Adrenal gland (tissue), 12 donors: ENCODE results near the gene EXOSC2. TPM values are rescaled to one million over a fixed set of nuclear protein-coding genes. Genes with fewer than 3 reads are reported as not detected.
A peak's percentile ranks its signal among the peaks of the same experiment; 100 is the strongest.

Experiments
- DNase-seq, 7 donors: peaks; one replicate each; pipeline ENCODE4 v3.0.0-alpha.2; 2019 to 2020
- H3K27ac ChIP-seq, 5 donors: fragments of 200-600 bp; sonication (generic) in 4 of 5; 1 replicate in 3 of 5; 2 replicates in 2 of 5; pipeline versions ENCODE4 v1.5.1 to v1.8.0; 2016 to 2020; ENCODE audit warnings: mild to moderate bottlenecking in 1 of 5
- H3K27me3 ChIP-seq: fragments of 200-600 bp; 2 replicates; pipeline ENCODE4 v1.8.0; 2021
- H3K36me3 ChIP-seq, 2 donors: fragments of 200-600 bp; replicated peaks in 1 of 2; 1 replicate in 1 of 2; 2 replicates in 1 of 2; pipeline versions ENCODE4 v1.5.1 to v1.8.0; 2018 to 2022
- H3K4me1 ChIP-seq, 2 donors: fragments of 200-600 bp; replicated peaks in 1 of 2; 1 replicate in 1 of 2; 2 replicates in 1 of 2; pipeline versions ENCODE4 v1.5.1 to v1.8.0; 2018 to 2021
- H3K4me3 ChIP-seq, 4 donors: fragments of 200-600 bp; sonication (generic) in 3 of 4; one replicate each; pipeline ENCODE4 v1.5.1; 2016 to 2018
- H3K9me3 ChIP-seq, 3 donors: fragments of 200-600 bp; sonication (generic) in 1 of 3; replicated peaks in 1 of 3; 1 replicate in 2 of 3; 2 replicates in 1 of 3; pipeline versions ENCODE4 v1.5.1 to v1.8.0; 2016 to 2021
- CTCF ChIP-seq, 6 experiments: fragments of 450-650 bp in 4 of 6; fragments of 200-600 bp in 2 of 6; sonication (generic) in 1 of 6; IDR thresholded peaks; 1 replicate in 5 of 6; 2 replicates in 1 of 6; pipeline versions ENCODE4 v1.5.1 to v1.8.0; 2016 to 2021; ENCODE audit warnings: antibody characterized with exemption in 6 of 6, mild to moderate bottlenecking in 2 of 6, moderate library complexity in 1 of 6
- POLR2A ChIP-seq, 2 donors: fragments of 450-650 bp; IDR thresholded peaks; one replicate each; pipeline ENCODE4 v1.6.1; 2017; ENCODE audit warnings: antibody characterized with exemption in 2 of 2, mild to moderate bottlenecking in 2 of 2, moderate library complexity in 1 of 2
- WGBS, 4 donors: extraction: QIAGEN DNeasy Blood & Tissue Kit in 2 of 4; methylation state at CpG; one replicate each; pipeline versions ENCODE4 v1.1.5 to v1.1.7; 2013 to 2017; 5-methylcytosine and 5-hydroxymethylcytosine counted together
- intact Hi-C, 2 donors: fragments of 100-400 bp; cut with DNase I; formaldehyde crosslinking; loops; one replicate each; pipeline versions ENCODE4 v1.14.1 to v1.15.0; 2022 to 2023
- polyA plus RNA-seq, 3 donors: library from polyadenylated mRNA; stranded (reverse); fragments of 200-250 nt in 2 of 3; fragments of 350-450 nt in 1 of 3; fragmentation: Illumina TruSeq in 1 of 3; extraction: RNeasy Lipid Tissue Mini Kit (QIAGEN cat#74804) in 1 of 3; gene quantifications; one replicate each; pipeline ENCODE4 v1.2.3, GENCODE V29; 2013 to 2014
- total RNA-seq, 9 donors: library from RNA; depleted of rRNA in 4 of 9; stranded (reverse); fragments of >200 nt in 4 of 9; fragments of 120-200 nt in 1 of 9; fragmentation: NEBNext Ultra II Directional in 1 of 9; extraction: Animal tissue kit (Norgen Biotek cat#: 25700) in 1 of 9; gene quantifications; one replicate each; pipeline versions ENCODE4 v1.1.0 to v1.2.4, GENCODE V29; 2013 to 2023
- donor health status: healthy with polysubstance abuse.
- donor health status: Bipolar disorder and iron deficiency.
- donor health status: DM: yes; HTN: yes; CAD: no.
- donor health status: DM: no; HTN: no; CAD: no.
- donor health status: DM: no; HTN: no; CAD: no.
- donor health status: DM: yes; HTN: yes; CAD: no.

EXOSC2 gene
- total and polyA plus RNA-seq, 12 donors: 9.5 to 29.8 (median 19.3) TPM

- intact Hi-C loops: loop anchor here in 1 of 2 donors (10.0 kb wide), 1 partner anchor 46 kb away; no protein-coding TSS in a partner anchor
Observed at GRCh38 chr9:130718562-130718961, 25.0 kb downstream of the EXOSC2 start.

GRCh38 chr9:130720762-130721161, 27.2 kb downstream of the EXOSC2 start:
- TF ChIP-seq POLR2A (IDR thresholded peaks at IDR 0.05) (no peak), CTCF (IDR thresholded peaks at IDR 0.05) (no peak)
- Histone ChIP-seq H3K4me1 (peaks cover 6 to 18% of the 10 kb centered on the region in 2 donors), H3K4me3 (no peak overlapping the region), H3K27ac (no peak overlapping the region), H3K9me3 (no peaks in the 10 kb centered on the region), H3K27me3 (no peaks in the 10 kb centered on the region), H3K36me3 (no peaks in the 10 kb centered on the region)
- WGBS, 4 donors: 94 to 98% (median 95%) methylated on average over 10 of the region's 10 CpGs
- intact Hi-C loops: no loop called here
- peak in 1 of 7 donors; percentile 48 for DNase-seq

More at GRCh38 chr9:130718562-130718961, 25.0 kb downstream of the EXOSC2 start:
- no peak overlapping the region for H3K27ac ChIP-seq
- H3K9me3 ChIP-seq: no peaks in the 10 kb centered on the region
- no peaks in the 10 kb centered on the region for H3K36me3 ChIP-seq
- H3K27me3 ChIP-seq: no peaks in the 10 kb centered on the region
- DNase-seq: peak in 1 of 7 donors; percentile 14
- peaks cover 18 to 31% of the 10 kb centered on the region in 2 donors for H3K4me1 ChIP-seq
- TF ChIP-seq CTCF (IDR thresholded peaks at IDR 0.05): no peak
- no peak for TF ChIP-seq POLR2A (IDR thresholded peaks at IDR 0.05)
- WGBS, 4 donors: 87 to 92% (median 90%) methylated on average over 3 of the region's 3 CpGs
- no peak overlapping the region for H3K4me3 ChIP-seq

GRCh38 chr9:130728721-130729120, 35.1 kb downstream of the EXOSC2 start:
- Histone ChIP-seq H3K27me3 (no peaks in the 10 kb centered on the region), H3K36me3 (no peaks in the 10 kb centered on the region), H3K9me3 (no peaks in the 10 kb centered on the region), H3K27ac (no peak overlapping the region), H3K4me3 (no peak overlapping the region), H3K4me1 (peaks cover 9 to 18% of the 10 kb centered on the region in 2 donors)
- TF ChIP-seq POLR2A (IDR thresholded peaks at IDR 0.05): no peak
- TF ChIP-seq CTCF (IDR thresholded peaks at IDR 0.05): no peak
- intact Hi-C loops: no loop called here
- no peak for DNase-seq
- 74 to 78% (median 78%) methylated on average over 3 of the region's 3 CpGs for WGBS, 4 donors

- H3K4me1 ChIP-seq: peaks cover 9 to 18% of the 10 kb centered on the region in 2 donors
- no peak overlapping the region for H3K27ac ChIP-seq
- intact Hi-C loops: no loop called here
- 93 to 100% (median 94%) methylated on average over 2 of the region's 2 CpGs for WGBS, 4 donors
- no peaks in the 10 kb centered on the region for H3K9me3 ChIP-seq
- no peaks in the 10 kb centered on the region for H3K27me3 ChIP-seq
- no peak for TF ChIP-seq POLR2A (IDR thresholded peaks at IDR 0.05)
- TF ChIP-seq CTCF (IDR thresholded peaks at IDR 0.05): no peak
- H3K36me3 ChIP-seq: no peaks in the 10 kb centered on the region
- no peak overlapping the region for H3K4me3 ChIP-seq
- no peak for DNase-seq
Observed at GRCh38 chr9:130729145-130729544, 35.6 kb downstream of the EXOSC2 start.
